ENCODE results near the gene PPBP.

GRCh38 chr4:73976217-73976616, 11.8 kb downstream of the PPBP start:
- TF ChIP-seq CTCF (IDR thresholded peaks at IDR 0.05; ENCODE audit: borderline replicate concordance, extremely low read depth, low read length, poor library complexity, severe bottlenecking) (no peak), EZH2 (IDR thresholded peaks at IDR 0.05; ENCODE audit: borderline replicate concordance, low read depth, low read length, severe bottlenecking) (no peak)

Data from DND-41 (cell line).